Fibroblast of mammary gland (primary cell): Measurements from ENCODE around the gene DDB1.

Source experiments
- DNase-seq: peaks from one replicate; pipeline ENCODE4 v3.0.0-alpha.2; 2010; ENCODE audit warnings: low read depth
- H3K4me3 ChIP-seq: 2 replicates; pipeline ENCODE4 v1.5.1; 2011; ENCODE audit warnings: low read depth, mild to moderate bottlenecking, low read length, moderate library complexity; ENCODE audit not compliant: control insufficient read depth
- CTCF ChIP-seq: conservative IDR thresholded peaks from 2 replicates; pipeline ENCODE4 v1.5.1; 2011; ENCODE audit warnings: low read depth, low read length, inconsistent platforms; ENCODE audit not compliant: control insufficient read depth, insufficient read depth

DDB1 gene

DNA sequence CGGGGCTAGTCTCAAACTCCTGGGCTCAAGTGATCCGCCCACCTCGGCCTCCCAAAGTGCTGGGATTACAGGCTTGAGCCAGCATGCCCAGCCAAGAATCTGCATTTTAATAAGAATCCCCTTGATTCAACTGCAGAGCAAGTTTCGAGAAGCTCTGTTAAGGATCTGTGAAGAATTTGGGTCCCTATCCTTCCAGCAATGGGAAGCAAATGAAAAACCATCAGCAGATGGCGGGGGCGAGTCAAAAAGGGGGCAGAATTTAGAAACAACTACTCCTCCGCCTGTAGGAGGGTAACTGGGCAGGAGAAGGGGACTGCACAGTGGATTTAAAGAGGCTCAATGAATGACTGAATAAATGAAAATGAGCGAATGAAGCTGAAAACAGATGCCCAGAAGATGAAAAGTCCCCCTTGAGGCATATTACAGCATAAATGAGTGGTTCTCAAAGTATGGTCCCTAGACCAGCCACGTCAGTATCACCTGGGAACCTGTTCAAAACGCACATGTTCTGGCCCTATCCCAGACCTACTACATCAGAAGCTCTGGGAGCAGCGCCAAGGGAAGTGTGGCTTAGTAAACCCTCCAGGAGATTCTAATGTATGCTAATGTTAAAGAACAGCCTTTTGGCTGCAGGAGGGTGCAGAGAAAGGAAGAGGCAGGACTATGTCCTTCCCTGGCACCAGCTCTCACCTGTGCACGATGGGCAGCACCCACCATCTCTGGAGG, 52.8 kb downstream of the DDB1 start:
- peak; percentile 45 for DNase-seq
- no peak for TF ChIP-seq CTCF
- H3K4me3 ChIP-seq, result no peak overlapping the region

- no peak for TF ChIP-seq CTCF
- H3K4me3 ChIP-seq, result no peak overlapping the region
- DNase-seq, result no peak
Observed at GRCh38 chr11:61278001-61278470, 54.9 kb downstream of the DDB1 start.

DNA sequence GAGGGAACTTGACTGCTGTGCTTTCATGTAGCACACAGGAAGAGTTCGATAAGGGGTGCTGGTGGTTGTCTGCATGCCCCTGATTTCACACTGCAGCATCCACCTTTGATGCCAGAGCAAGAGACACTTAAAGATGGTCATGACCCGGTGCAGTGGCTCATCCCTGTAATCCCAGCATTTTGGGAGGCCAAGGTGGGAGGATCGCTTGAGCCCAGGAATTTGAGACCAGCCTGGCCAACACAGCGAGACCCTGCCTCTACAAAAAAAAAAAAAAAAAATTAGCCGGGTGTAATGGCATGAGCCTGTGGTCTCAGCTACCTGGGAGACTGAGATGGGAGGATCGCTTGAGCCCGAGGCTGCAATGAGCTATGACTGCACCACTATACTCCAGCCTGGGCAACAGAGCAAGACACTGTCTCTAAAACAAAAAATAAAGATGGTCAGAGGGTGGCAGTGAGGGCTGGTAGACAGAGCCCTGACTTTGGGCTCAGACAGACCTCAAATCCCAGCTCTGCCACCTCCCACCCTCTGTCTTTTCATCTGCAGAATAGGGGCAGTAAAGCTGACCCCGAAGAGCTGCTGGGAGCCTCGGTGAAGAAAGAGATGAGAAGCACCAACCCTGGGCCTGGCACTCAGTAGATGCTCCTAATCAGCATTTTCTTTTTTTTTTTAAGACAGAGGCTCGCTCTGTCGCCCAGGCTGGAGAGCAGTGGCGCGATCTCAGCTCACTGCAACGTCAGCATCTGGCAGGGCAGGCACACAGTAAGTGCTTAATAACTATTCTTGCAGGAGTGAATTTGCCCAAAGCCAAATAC, 55.5 kb downstream of the DDB1 start:
- no peak for DNase-seq
- TF ChIP-seq CTCF, result no peak
- H3K4me3 ChIP-seq, result no peak overlapping the region

GRCh38 chr11:61275191-61275590, 57.7 kb downstream of the DDB1 start:
- DNase-seq, result no peak

GRCh38 chr11:61274084-61274483, 58.8 kb downstream of the DDB1 start:
- TF ChIP-seq CTCF, result no peak
- no peak for DNase-seq
- no peak overlapping the region for H3K4me3 ChIP-seq

More at GRCh38 chr11:61275191-61275590, 57.7 kb downstream of the DDB1 start:
- no peak overlapping the region for H3K4me3 ChIP-seq
- no peak for TF ChIP-seq CTCF

DNA sequence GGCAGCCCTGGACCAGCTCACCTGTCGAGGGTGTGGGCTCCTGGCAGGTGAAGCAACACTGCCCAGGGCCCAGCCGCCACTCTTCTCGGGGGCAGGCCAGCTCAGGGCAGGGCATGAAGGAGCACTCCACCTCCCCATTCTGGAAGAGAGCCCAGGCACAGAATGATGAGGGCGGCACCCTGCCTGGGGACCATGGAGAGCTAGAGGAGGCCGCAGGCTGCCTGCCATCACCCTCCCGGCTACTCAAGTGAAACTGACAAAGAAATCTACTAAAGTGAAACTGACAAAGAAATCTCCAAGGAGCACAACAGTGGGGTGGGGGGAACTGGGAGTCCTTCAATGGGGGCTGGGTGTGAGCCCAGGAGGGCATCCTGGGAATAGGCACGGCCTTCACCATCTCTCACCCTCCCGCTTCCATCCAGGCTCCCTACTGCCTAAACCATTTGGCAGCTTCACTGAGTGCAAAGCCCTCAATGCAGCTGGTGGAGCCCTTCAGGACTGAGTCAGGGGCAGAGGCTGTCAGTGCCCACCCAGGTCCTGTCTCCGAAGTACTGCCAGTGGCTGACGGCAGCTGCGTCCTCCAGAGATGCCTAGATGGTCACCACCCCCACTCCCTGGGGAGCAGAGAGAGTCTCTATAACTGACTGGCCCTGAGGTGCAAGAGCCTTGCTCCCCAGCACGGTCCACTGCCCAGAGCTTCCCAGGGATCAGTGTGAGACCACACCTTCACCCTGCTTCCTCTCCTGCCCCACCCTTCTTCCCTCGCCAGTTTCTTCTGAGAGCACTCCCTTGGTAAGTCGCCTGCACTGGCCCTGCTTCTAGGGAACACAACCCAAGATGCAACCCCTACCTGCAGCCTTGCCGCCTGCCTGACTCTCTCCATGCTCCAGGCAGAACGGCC, 59.5 kb downstream of the DDB1 start:
- no peak overlapping the region for H3K4me3 ChIP-seq
- TF ChIP-seq CTCF, result no peak

More for the DNA sequence above, 59.5 kb downstream of the DDB1 start:
- no peak for DNase-seq
